HG03159 (cell line): Measurements from ENCODE around the gene ANO5.

Experiments
- ATAC-seq: cut with Tn5 transposase; IDR thresholded peaks from one replicate; pipeline ENCODE4 v1.9.1; 2021; ENCODE audit warnings: mild to moderate bottlenecking, moderate library complexity; ENCODE audit not compliant: unreplicated experiment

ANO5 gene

DNA sequence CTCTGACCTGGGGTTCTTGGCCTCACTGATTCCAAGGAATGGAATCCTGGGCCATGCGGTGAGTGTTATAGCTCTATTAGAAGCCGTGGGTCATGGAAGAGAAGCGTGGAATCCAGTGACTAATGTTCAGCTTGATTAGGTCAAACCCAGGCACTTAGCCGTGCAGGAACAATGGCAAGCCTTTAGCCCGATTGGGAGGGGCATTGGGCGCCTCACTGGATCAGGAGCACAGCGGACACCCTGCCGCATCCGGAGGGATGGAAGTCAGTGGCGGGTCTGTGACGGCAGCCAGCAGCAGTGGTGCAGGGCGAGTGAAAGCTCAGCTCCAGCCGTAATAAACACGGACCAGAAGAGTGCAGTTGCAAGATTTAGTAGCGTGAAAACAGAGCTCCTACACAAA, 124.8 kb downstream of the ANO5 start:
- ATAC-seq: no peak

DNA sequence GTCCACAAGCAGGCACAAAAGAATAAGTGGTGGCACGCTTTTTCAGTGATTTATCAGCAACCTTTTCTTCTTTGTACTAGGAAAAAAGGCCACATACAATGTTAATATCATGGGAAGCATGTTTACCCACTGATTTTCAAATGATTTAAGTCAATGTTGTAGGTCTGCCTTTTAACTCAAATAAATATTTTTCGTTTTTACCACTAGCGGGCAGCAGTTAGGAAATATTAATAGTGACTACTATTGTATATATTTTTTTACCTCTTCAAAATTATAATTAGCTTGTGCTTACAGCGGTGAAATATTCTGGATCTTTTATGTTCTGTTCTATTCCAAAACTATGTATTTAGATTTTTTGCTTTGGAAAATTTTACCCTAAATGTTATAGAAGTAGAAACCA, 138.9 kb downstream of the ANO5 start:
- no peak for ATAC-seq
